DND-41 (cell line): ENCODE results near the gene EMX2.

Experiments used
- EZH2 ChIP-seq: IDR thresholded peaks from 3 replicates; pipeline ENCODE4 v1.6.1; 2012; ENCODE audit warnings: borderline replicate concordance, low read depth, mild to moderate bottlenecking, moderate library complexity, low read length, inconsistent platforms; ENCODE audit not compliant: severe bottlenecking
- TF ChIP-seq, protein P1 (sequence below): IDR thresholded peaks from 2 replicates; pipeline ENCODE4 v1.5.1; 2012; ENCODE audit warnings: borderline replicate concordance, low read length, moderate library complexity, mild to moderate bottlenecking; ENCODE audit not compliant: poor library complexity, severe bottlenecking; ENCODE audit errors: extremely low read depth

DNA sequence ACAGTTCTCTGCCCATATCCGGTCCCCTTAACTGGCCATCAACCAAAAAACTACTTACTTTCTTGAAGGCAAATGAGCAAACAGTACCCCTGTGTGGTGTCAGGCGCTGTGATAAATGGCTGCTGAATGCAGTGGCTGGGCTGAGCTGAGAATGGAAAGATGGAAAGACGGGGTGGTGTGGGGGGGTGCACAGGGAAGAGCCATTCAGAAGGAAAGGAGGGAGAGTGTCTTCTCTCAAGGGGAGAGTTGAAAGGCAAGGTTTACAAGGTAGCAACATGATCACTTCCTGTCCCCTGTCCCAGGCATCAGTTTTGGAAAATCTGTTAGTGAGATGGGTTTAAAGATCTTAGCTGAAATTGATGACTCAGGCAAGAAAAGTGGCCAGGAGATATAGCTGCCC, 22.5 kb downstream of the EMX2 start:
- TF ChIP-seq, protein P1, sequence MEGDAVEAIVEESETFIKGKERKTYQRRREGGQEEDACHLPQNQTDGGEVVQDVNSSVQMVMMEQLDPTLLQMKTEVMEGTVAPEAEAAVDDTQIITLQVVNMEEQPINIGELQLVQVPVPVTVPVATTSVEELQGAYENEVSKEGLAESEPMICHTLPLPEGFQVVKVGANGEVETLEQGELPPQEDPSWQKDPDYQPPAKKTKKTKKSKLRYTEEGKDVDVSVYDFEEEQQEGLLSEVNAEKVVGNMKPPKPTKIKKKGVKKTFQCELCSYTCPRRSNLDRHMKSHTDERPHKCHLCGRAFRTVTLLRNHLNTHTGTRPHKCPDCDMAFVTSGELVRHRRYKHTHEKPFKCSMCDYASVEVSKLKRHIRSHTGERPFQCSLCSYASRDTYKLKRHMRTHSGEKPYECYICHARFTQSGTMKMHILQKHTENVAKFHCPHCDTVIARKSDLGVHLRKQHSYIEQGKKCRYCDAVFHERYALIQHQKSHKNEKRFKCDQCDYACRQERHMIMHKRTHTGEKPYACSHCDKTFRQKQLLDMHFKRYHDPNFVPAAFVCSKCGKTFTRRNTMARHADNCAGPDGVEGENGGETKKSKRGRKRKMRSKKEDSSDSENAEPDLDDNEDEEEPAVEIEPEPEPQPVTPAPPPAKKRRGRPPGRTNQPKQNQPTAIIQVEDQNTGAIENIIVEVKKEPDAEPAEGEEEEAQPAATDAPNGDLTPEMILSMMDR, result no peak
- TF ChIP-seq EZH2, result no peak
